Astrocyte of the cerebellum (primary cell): Measurements from ENCODE around the gene ZDHHC3.

Experiments
- DNase-seq: peaks from one replicate; pipeline ENCODE4 v3.0.0-alpha.2; 2011; ENCODE audit warnings: low read depth
- H3K4me3 ChIP-seq: 2 replicates; pipeline ENCODE4 v1.5.1; 2011; ENCODE audit warnings: mild to moderate bottlenecking, low read depth, low read length, moderate library complexity
- CTCF ChIP-seq: IDR thresholded peaks from 2 replicates; pipeline ENCODE4 v1.5.1; 2012; ENCODE audit warnings: low read length, low read depth, moderate library complexity, mild to moderate bottlenecking; ENCODE audit errors: missing control alignments
- in situ Hi-C: cut with HindIII; loops from 2 replicates; pipeline ENCODE4 v1.10.0; 2017; ENCODE audit warnings: low sequenced_read_pairs

ZDHHC3 gene

GRCh38 chr3:44899683-44900367 is 76.1 kb downstream of the ZDHHC3 start:
- no peak for DNase-seq
- in situ Hi-C loops: no loop called here
- no peak for TF ChIP-seq CTCF

GRCh38 chr3:44896440-44896839 is 79.5 kb downstream of the ZDHHC3 start:
- in situ Hi-C loops: no loop called here
- TF ChIP-seq CTCF: no peak
- H3K4me3 ChIP-seq: no peak overlapping the region
- no peak for DNase-seq

More at GRCh38 chr3:44899683-44900367, 76.1 kb downstream of the ZDHHC3 start:
- H3K4me3 ChIP-seq: no peak overlapping the region

GRCh38 chr3:44894485-44894884 is 81.5 kb downstream of the ZDHHC3 start:
- in situ Hi-C loops: no loop called here
- no peak overlapping the region for H3K4me3 ChIP-seq
- TF ChIP-seq CTCF: no peak
- DNase-seq: no peak

- DNase-seq: peak; percentile 63
- in situ Hi-C loops: no loop called here
- no peak for TF ChIP-seq CTCF
- H3K4me3 ChIP-seq: no peak overlapping the region
Measured at GRCh38 chr3:44893097-44893496, 82.9 kb downstream of the ZDHHC3 start.

GRCh38 chr3:44892689-44893088 is 83.3 kb downstream of the ZDHHC3 start:
- no peak for DNase-seq
- in situ Hi-C loops: no loop called here
- no peak for TF ChIP-seq CTCF
- no peak overlapping the region for H3K4me3 ChIP-seq

GRCh38 chr3:44890852-44891251 is 85.1 kb downstream of the ZDHHC3 start:
- TF ChIP-seq CTCF: no peak
- no peak overlapping the region for H3K4me3 ChIP-seq
- in situ Hi-C loops: no loop called here
- DNase-seq: no peak
